ENCODE results near the gene SIPA1L3.

The SIPA1L3 gene

DNA sequence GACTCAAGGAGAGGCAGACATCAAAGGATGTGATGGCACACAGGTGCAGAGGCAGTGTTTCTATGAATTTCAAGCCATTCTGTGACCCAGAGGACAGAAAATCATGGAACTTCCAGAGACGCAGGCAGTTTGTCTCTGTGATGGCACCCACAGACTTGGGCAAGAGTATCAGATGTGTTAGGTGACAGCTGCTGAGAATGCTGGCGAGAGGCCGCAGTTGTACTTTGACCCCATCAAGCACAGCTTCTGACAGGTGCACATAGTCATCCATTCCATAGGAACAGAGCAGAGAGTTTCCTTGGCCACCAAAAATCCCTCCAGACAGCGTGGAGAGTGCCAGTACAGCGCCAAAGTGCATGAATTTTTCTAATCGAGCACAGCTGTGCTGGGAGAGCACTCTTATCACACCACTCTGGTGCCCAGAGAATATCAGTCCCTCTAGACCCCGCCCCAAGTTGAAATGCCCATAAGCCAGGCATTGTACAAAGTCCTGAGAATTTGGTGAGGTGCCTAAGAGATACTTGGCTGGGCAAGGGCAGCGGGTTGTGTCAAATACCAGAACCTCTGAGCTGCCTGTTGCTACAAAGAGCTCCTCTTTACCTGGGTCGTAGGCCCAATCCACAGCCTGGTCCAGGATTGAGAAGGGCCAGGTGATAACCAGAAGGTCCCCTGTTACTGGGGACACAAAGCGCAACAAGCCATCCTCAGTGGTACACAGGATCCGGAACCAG is 13.0 kb upstream of the SIPA1L3 start:
- Histone ChIP-seq H3K27ac (ENCODE audit: low read depth, low read length) (no peak overlapping the region), H3K4me1 (ENCODE audit: insufficient read depth, low read length) (no peaks in the 10 kb centered on the region), H3K27me3 (ENCODE audit: control insufficient read depth in 1 of 2, insufficient read depth in 2 of 2, low read length in 2 of 2) (no peaks in the 10 kb centered on the region), H3K36me3 (ENCODE audit: insufficient read depth, low read length) (no peaks in the 10 kb centered on the region), H3K9me3 (ENCODE audit: low read length) (no peaks in the 10 kb centered on the region), H3K4me3 (ENCODE audit: low read depth in 1 of 2, low read length in 2 of 2) (no peak overlapping the region), H3K9ac (ENCODE audit: low read length) (no peak overlapping the region)

DNA sequence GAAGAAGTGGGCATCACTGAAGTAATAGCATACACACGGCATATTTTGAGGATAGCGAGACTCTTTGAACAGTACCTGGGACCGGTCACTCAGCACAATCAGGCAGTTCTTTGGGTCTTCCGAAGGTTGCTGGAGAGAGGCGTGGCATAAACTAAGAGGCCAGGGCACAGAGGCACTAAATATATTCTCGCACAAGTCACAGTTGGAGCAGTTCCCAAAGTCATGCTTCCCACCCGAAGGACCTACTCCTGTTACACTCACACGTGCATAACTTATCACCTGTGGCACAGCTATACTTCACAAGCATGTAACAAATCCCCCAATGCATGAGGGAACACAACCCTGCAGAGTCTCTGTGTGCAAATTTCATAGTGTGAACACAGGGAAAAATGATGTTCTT is 10.8 kb upstream of the SIPA1L3 start:
- no peaks in the 10 kb centered on the region for H3K27me3 ChIP-seq (ENCODE audit: control insufficient read depth in 1 of 2, insufficient read depth in 2 of 2, low read length in 2 of 2)
- H3K4me3 ChIP-seq (ENCODE audit: low read depth in 1 of 2, low read length in 2 of 2) = no peak overlapping the region
- H3K9me3 ChIP-seq (ENCODE audit: low read length) = no peaks in the 10 kb centered on the region
- no peaks in the 10 kb centered on the region for H3K36me3 ChIP-seq (ENCODE audit: insufficient read depth, low read length)
- no peak overlapping the region for H3K9ac ChIP-seq (ENCODE audit: low read length)
- no peak overlapping the region for H3K27ac ChIP-seq (ENCODE audit: low read depth, low read length)
- no peaks in the 10 kb centered on the region for H3K4me1 ChIP-seq (ENCODE audit: insufficient read depth, low read length)

DNA sequence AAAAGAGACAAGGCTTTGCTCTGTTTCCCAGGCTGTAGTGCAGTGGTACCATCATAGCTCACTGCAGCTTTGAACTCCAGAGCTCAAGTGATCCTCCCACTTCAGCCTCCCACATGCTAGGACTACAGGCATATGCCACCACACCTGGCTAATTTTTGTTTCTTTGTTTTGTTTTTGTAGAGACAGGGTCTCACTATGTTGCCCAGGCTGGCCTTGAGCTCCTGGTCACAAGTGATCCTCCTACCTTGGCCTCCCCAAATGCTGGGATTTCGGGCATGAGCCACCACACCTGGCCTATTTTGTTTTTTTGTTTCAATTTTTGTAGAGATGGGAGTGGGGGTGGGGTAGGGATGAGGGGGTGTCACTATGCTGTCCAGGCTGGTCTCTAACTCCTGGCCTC is 7.6 kb upstream of the SIPA1L3 start:
- no peak overlapping the region for H3K27ac ChIP-seq (ENCODE audit: low read depth, low read length)
- no peaks in the 10 kb centered on the region for H3K9me3 ChIP-seq (ENCODE audit: low read length)
- no peak overlapping the region for H3K9ac ChIP-seq (ENCODE audit: low read length)
- H3K4me1 ChIP-seq (ENCODE audit: insufficient read depth, low read length) = no peaks in the 10 kb centered on the region
- H3K27me3 ChIP-seq (ENCODE audit: control insufficient read depth in 1 of 2, insufficient read depth in 2 of 2, low read length in 2 of 2) = no peaks in the 10 kb centered on the region
- H3K36me3 ChIP-seq (ENCODE audit: insufficient read depth, low read length) = no peaks in the 10 kb centered on the region
- no peak overlapping the region for H3K4me3 ChIP-seq (ENCODE audit: low read depth in 1 of 2, low read length in 2 of 2)

DNA sequence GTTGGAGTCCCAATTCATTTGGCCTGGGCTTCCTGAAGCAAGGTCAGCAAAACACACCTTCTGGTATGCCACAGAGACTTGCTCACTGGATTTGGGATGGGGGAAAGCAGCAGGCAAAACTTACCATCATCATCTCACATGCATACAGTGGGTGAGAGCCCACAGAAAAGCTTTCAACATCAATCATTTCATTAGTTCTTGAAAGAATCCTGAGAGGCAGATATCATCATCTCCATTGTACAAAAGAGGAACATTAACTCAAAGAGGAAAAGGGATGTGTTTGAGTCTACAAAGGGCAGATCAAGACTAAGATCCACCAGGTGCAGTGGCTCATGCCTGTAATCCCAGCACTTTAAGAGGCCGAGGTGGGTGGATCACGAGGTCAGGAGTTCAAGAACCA is 7.0 kb upstream of the SIPA1L3 start:
- no peaks in the 10 kb centered on the region for H3K36me3 ChIP-seq (ENCODE audit: insufficient read depth, low read length)
- H3K9me3 ChIP-seq (ENCODE audit: low read length) = no peaks in the 10 kb centered on the region

DNA sequence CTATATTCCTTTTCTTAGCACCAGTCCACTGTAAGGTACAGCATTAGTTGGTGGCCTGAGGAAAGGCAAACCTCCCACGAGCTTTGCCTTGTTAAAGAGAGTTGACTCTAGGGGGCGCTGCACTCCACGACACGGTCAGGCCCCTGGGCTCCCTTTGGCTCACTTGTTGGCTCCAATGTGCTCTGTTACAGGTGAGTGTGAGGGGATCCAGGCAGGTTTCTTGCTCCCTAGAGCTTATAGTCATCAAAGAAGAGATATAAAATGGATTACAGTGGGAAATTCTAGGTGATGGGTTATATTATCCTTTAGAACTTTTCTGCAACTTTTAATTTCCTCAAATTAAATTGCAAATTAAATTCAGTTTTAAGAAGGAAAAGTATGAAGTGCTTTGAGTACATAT is 4.3 kb upstream of the SIPA1L3 start:
- H3K9ac ChIP-seq (ENCODE audit: low read length) = no peak overlapping the region
- no peaks in the 10 kb centered on the region for H3K9me3 ChIP-seq (ENCODE audit: low read length)
- peaks cover under 1% of the 10 kb centered on the region for H3K4me1 ChIP-seq (ENCODE audit: insufficient read depth, low read length)
- H3K4me3 ChIP-seq (ENCODE audit: low read depth in 1 of 2, low read length in 2 of 2) = no peak overlapping the region
- no peaks in the 10 kb centered on the region for H3K36me3 ChIP-seq (ENCODE audit: insufficient read depth, low read length)
- no peaks in the 10 kb centered on the region for H3K27me3 ChIP-seq (ENCODE audit: control insufficient read depth in 1 of 2, insufficient read depth in 2 of 2, low read length in 2 of 2)
- H3K27ac ChIP-seq (ENCODE audit: low read depth, low read length) = no peak overlapping the region

More for the DNA sequence above, 7.0 kb upstream of the SIPA1L3 start:
- H3K27ac ChIP-seq (ENCODE audit: low read depth, low read length) = no peak overlapping the region
- H3K27me3 ChIP-seq (ENCODE audit: control insufficient read depth in 1 of 2, insufficient read depth in 2 of 2, low read length in 2 of 2) = no peaks in the 10 kb centered on the region
- no peak overlapping the region for H3K9ac ChIP-seq (ENCODE audit: low read length)
- H3K4me3 ChIP-seq (ENCODE audit: low read depth in 1 of 2, low read length in 2 of 2) = no peak overlapping the region
- H3K4me1 ChIP-seq (ENCODE audit: insufficient read depth, low read length) = no peaks in the 10 kb centered on the region

DNA sequence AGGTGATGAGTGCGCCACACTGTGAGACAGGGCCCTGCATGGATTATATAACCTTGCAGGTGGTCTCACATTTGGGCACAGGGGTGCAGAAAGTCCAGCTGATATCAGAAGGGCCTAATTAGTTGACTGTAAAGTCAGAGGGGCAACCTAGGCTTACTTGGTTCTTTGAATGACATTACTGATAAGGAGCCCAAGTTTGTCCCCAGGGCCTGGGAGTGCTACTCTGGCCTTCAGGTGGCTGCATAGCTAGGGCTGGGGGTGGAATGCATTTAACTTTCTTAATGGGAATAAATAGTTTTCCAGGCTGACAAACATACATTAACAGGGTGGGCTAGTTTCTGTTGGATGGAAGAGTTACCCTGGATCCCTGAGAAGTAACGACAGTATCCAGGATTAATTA is 3.9 kb upstream of the SIPA1L3 start:
- Histone ChIP-seq H3K27me3 (ENCODE audit: control insufficient read depth in 1 of 2, insufficient read depth in 2 of 2, low read length in 2 of 2) (no peaks in the 10 kb centered on the region), H3K9ac (ENCODE audit: low read length) (no peak overlapping the region), H3K4me1 (ENCODE audit: insufficient read depth, low read length) (peaks cover 5% of the 10 kb centered on the region), H3K9me3 (ENCODE audit: low read length) (no peaks in the 10 kb centered on the region), H3K27ac (ENCODE audit: low read depth, low read length) (no peak overlapping the region), H3K36me3 (ENCODE audit: insufficient read depth, low read length) (no peaks in the 10 kb centered on the region), H3K4me3 (ENCODE audit: low read depth in 1 of 2, low read length in 2 of 2) (no peak overlapping the region)

DNA sequence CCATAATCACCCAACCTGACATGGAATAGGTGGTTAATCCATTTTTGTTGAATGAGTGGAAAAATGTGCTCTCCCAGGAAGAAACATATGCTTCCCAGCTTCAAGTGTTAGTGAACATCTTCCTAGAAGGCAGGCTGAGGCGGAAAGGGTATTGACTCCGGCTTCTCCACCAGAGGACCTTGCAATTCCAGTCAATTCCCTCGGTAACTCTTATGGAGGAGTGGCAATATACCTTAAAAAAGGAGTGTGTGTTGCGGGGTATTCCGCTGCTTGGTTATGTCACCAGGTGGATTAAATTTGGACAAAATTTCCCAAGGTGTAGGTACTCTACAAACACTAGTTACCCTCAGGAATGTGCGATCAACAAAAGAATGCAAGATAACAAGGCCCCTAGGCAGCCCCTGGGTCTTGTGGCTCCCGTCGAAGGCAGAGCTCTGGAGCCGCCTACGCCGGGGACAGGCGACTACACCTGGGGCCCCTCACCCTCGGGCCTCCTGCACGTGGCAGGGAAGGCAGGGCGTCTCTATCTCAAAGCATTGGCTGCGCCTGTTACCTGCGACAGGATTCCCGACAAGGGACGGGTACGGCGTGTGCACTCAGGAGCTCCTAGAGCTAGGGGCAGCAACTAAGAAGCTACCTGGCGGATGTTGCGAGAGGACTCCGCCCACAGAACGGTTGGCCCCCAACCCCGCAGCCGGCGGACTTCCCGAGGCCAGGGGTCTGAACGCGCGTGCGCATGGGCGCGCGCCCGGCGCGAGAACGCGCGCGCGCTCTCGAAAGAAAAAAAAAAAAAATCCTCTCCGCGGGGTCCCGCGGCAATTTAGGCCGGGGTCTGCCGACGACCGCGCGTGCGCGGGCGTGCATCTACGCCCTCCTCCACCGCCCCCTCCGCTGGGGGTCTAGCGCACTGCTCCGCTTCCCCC is 801 bp upstream of the SIPA1L3 start, which contains the start of gene WDR87:
Gene WDR87 (minus strand): TSS at position 649 of the 923 bp plus-strand sequence. CDS start 8,355 bp downstream, outside the sequence.
- Histone ChIP-seq H3K36me3 (ENCODE audit: insufficient read depth, low read length) (no peaks in the 10 kb centered on the region), H3K27ac (ENCODE audit: low read depth, low read length) (peak within 1 kb of the TSS; percentile 82), H3K4me3 (ENCODE audit: low read depth in 1 of 2, low read length in 2 of 2) (peak within 1 kb of the TSS; percentile 65 to 90), H3K27me3 (ENCODE audit: control insufficient read depth in 1 of 2, insufficient read depth in 2 of 2, low read length in 2 of 2) (no peaks in the 10 kb centered on the region), H3K9ac (ENCODE audit: low read length) (peak within 1 kb of the TSS; percentile 27), H3K4me1 (ENCODE audit: insufficient read depth, low read length) (peaks cover 10% of the 10 kb centered on the region), H3K9me3 (ENCODE audit: low read length) (no peaks in the 10 kb centered on the region)

DNA sequence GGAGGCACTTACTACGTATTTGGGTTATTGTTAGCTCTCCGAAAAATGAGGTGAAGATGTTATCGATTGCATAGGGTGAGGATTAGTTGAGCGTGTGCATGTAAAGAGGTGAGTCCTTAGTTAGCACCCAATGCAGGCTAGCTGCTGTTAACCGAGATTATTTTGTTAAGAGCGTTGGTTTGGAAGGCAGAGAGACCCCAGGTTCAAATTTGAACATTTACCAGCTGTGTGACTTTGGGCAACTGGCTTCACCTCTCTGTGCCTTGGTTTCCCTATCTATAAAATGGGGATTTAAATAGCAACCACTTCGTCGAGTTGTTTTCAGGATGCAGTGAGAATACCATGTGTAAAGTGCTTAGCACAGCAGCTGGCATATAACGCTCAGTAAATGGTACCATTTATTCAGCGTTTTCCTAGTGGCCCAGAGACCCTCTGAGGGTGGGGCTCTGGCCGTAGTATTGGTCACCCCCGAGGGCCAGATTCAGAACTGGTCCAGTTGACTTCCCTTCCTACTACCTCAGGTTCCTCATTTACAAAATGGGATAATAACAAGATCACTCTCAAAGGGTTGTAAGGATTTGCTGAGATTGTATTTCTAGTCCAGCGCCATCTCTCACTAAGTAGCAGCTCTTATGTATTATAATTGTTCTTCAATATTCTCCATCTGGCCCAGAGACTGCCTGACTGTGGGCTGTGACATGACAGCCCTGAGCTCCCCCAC is 887 bp downstream of the SIPA1L3 start:
- peak overlapping the region; percentile 52 for H3K27ac ChIP-seq (ENCODE audit: low read depth, low read length)
- peak overlapping the region; percentile 16 for H3K9ac ChIP-seq (ENCODE audit: low read length)
- no peaks in the 10 kb centered on the region for H3K9me3 ChIP-seq (ENCODE audit: low read length)
- peaks cover 10% of the 10 kb centered on the region for H3K4me1 ChIP-seq (ENCODE audit: insufficient read depth, low read length)
- H3K27me3 ChIP-seq (ENCODE audit: control insufficient read depth in 1 of 2, insufficient read depth in 2 of 2, low read length in 2 of 2) = no peaks in the 10 kb centered on the region
- peak overlapping the region; percentile 65 to 84 for H3K4me3 ChIP-seq (ENCODE audit: low read depth in 1 of 2, low read length in 2 of 2)
- H3K36me3 ChIP-seq (ENCODE audit: insufficient read depth, low read length) = no peaks in the 10 kb centered on the region

DNA sequence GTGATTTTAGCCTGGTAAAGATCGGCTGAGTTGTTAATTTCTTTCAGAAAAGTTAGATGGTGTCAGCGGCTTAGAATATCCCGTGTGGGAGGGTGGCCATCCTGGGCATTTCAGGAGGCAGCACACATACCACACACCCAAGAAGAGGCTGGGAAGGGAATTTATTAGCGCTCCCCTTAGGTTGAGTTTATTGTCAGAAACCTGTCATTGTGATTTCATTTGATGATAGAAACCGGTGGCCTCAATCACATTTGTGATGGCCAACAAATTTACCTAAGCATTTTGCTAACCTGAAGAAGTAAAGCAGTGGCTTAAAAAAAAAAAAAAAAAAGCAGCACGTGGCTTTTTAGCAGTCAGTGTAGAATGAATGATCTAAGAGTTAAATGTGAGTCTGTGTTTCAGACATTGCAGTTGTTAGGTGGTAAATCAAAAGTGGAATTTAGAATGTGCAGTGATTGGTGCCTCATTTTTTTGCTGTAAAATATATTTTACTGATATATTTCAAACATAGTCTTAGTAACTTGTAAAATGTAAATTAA is 2.7 kb downstream of the SIPA1L3 start:
- no peaks in the 10 kb centered on the region for H3K9me3 ChIP-seq (ENCODE audit: low read length)
- H3K36me3 ChIP-seq (ENCODE audit: insufficient read depth, low read length) = no peaks in the 10 kb centered on the region
- H3K4me3 ChIP-seq (ENCODE audit: low read depth in 1 of 2, low read length in 2 of 2) = no peak overlapping the region
- H3K27ac ChIP-seq (ENCODE audit: low read depth, low read length) = no peak overlapping the region
- H3K9ac ChIP-seq (ENCODE audit: low read length) = no peak overlapping the region
- peaks cover 10% of the 10 kb centered on the region for H3K4me1 ChIP-seq (ENCODE audit: insufficient read depth, low read length)
- H3K27me3 ChIP-seq (ENCODE audit: control insufficient read depth in 1 of 2, insufficient read depth in 2 of 2, low read length in 2 of 2) = no peaks in the 10 kb centered on the region

DNA sequence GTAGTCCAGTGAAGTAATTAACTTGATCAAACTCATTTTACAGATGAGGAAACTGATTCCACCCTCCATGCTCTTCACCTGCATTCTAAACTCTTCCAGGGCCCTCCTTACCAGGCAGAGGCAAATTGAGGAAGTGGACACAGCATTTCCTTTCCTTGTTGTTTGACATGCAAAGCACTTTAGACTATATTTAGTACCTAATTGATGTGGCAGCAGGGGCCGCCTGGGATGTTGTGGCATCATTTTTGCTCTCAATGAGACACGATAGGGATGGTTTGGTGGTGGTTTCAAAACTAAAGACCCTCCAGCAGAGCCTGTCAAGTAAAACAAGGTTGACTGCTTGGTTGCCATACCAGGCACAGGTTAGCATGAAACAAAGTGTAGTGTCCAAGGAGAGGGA is 7.9 kb downstream of the SIPA1L3 start:
- no peaks in the 10 kb centered on the region for H3K4me1 ChIP-seq (ENCODE audit: insufficient read depth, low read length)
- H3K27ac ChIP-seq (ENCODE audit: low read depth, low read length) = no peak overlapping the region
- no peaks in the 10 kb centered on the region for H3K36me3 ChIP-seq (ENCODE audit: insufficient read depth, low read length)
- H3K9me3 ChIP-seq (ENCODE audit: low read length) = no peaks in the 10 kb centered on the region
- no peak overlapping the region for H3K4me3 ChIP-seq (ENCODE audit: low read depth in 1 of 2, low read length in 2 of 2)
- no peak overlapping the region for H3K9ac ChIP-seq (ENCODE audit: low read length)
- H3K27me3 ChIP-seq (ENCODE audit: control insufficient read depth in 1 of 2, insufficient read depth in 2 of 2, low read length in 2 of 2) = no peaks in the 10 kb centered on the region
